OCI-LY3 (cell line): Measurements from ENCODE around the gene TNC.

Experiments
- EZH2phosphoT487 ChIP-seq: fragments of 200-600 bp; shearing (Covaris generic); IDR thresholded peaks from 2 replicates; pipeline ENCODE4 v1.6.1; 2018; ENCODE audit warnings: antibody characterized with exemption, mixed run types, low read depth
- TF ChIP-seq, protein P1 (sequence below): fragments of 200-600, 300-600 bp; sonication (generic); IDR thresholded peaks from 2 replicates; pipeline ENCODE4 v1.5.1; 2014; ENCODE audit warnings: antibody characterized with exemption, low read length, low read depth

- TF ChIP-seq, protein P1, sequence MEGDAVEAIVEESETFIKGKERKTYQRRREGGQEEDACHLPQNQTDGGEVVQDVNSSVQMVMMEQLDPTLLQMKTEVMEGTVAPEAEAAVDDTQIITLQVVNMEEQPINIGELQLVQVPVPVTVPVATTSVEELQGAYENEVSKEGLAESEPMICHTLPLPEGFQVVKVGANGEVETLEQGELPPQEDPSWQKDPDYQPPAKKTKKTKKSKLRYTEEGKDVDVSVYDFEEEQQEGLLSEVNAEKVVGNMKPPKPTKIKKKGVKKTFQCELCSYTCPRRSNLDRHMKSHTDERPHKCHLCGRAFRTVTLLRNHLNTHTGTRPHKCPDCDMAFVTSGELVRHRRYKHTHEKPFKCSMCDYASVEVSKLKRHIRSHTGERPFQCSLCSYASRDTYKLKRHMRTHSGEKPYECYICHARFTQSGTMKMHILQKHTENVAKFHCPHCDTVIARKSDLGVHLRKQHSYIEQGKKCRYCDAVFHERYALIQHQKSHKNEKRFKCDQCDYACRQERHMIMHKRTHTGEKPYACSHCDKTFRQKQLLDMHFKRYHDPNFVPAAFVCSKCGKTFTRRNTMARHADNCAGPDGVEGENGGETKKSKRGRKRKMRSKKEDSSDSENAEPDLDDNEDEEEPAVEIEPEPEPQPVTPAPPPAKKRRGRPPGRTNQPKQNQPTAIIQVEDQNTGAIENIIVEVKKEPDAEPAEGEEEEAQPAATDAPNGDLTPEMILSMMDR: no peak
- TF ChIP-seq EZH2phosphoT487: no peak
These were observed 44.5 kb downstream of the TNC start for GRCh38 chr9:115073456-115073855.
